ENCODE data around the gene PDSS2.

DNA sequence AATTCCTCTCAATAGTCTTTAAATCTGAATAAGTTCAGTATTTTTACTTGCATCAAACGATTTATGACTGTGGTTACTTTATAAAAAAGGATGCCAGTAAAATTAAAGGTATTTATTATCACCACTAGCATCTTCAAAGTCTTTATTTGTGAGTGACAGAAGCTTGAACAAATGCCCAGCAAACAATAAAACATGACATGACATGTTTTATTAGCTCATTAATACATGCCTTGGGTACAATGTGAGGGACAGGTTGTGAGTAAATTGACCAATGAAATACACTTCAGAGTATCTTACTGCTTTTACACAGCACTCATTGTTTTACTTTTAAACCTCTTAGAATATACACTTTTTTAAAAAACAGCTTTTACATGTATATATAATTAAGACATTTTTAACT lies 230.6 kb downstream of the PDSS2 start:
- TF ChIP-seq GATA2 (IDR thresholded peaks at IDR 0.05; ENCODE audit: low read depth, low read length) (no peak), GATA3 (IDR thresholded peaks at IDR 0.05; ENCODE audit: low read depth, low read length) (no peak)
